Hematopoietic multipotent progenitor cell treated with erythropoietin and hydrocortisone succinate and interleukin-3 and kit ligand, for 8 days (in vitro differentiated cells): ENCODE data around the gene FXR2.
A peak's percentile ranks its signal among the peaks of the same experiment; 100 is the strongest.
"Not testable (repeated sequence)": the region's sequence is repeated elsewhere in the genome, so short reads cannot be mapped to it uniquely, and the experiment has no call there.

Experiments
- DNase-seq: peaks from one replicate; pipeline ENCODE4 v3.0.0-alpha.2; 2015

The FXR2 gene

GRCh38 chr17:7627250-7628121 lies 12.8 kb upstream of the FXR2 start, which contains the start of gene SAT2:
Gene SAT2 (minus strand): TSS chr17:7627821. CDS start chr17:7627635, 186 bp downstream.
- peak; percentile 91 for DNase-seq

- DNase-seq: peak; percentile 65
Observed at GRCh38 chr17:7626956-7627249, 12.2 kb upstream of the FXR2 start.

- no peak for DNase-seq
Observed at GRCh38 chr17:7626307-7626706, 11.6 kb upstream of the FXR2 start.

GRCh38 chr17:7625749-7626148 lies 11.1 kb upstream of the FXR2 start:
- DNase-seq: not testable (repeated sequence)

- DNase-seq: no peak
Observed at GRCh38 chr17:7623661-7624060, 9.0 kb upstream of the FXR2 start.

GRCh38 chr17:7620835-7621234 lies 6.1 kb upstream of the FXR2 start:
- DNase-seq: no peak

- no peak for DNase-seq
Observed at GRCh38 chr17:7618608-7619007, 3.9 kb upstream of the FXR2 start.

GRCh38 chr17:7615265-7615747 lies 609 bp upstream of the FXR2 start:
- DNase-seq: no peak

GRCh38 chr17:7613769-7614424 lies 800 bp downstream of the FXR2 start:
- DNase-seq: no peak

GRCh38 chr17:7612294-7612640 lies 2.4 kb downstream of the FXR2 start:
- no peak for DNase-seq

- DNase-seq: no peak
Observed at GRCh38 chr17:7611635-7612293, 2.9 kb downstream of the FXR2 start.

- DNase-seq: no peak
Observed at GRCh38 chr17:7610641-7611040, 4.1 kb downstream of the FXR2 start.

GRCh38 chr17:7606280-7606679 lies 8.4 kb downstream of the FXR2 start:
- DNase-seq: no peak

GRCh38 chr17:7597561-7597960 lies 17.1 kb downstream of the FXR2 start:
- DNase-seq: not testable (repeated sequence)

GRCh38 chr17:7593296-7593695 lies 21.4 kb downstream of the FXR2 start:
- DNase-seq: no peak

GRCh38 chr17:7592422-7593021 lies 22.2 kb downstream of the FXR2 start:
- no peak for DNase-seq

- no peak for DNase-seq
Observed at GRCh38 chr17:7591596-7591995, 23.1 kb downstream of the FXR2 start.

GRCh38 chr17:7590743-7591142 lies 24.0 kb downstream of the FXR2 start:
- DNase-seq: no peak

- DNase-seq: no peak
Observed at GRCh38 chr17:7589891-7590691, 24.6 kb downstream of the FXR2 start, which contains the start of gene SOX15. Gene SOX15 (minus strand): TSS chr17:7590094. CDS start chr17:7589676, 418 bp downstream.

- peak; percentile 85 for DNase-seq
Observed at GRCh38 chr17:7589204-7589868, 25.4 kb downstream of the FXR2 start.

- DNase-seq: no peak
Observed at GRCh38 chr17:7588553-7589203, 26.0 kb downstream of the FXR2 start.
